CMK (cell line): ENCODE measurements around the gene PPP3CB.
A peak's percentile ranks its signal among the peaks of the same experiment; 100 is the strongest.

Experiments used
- DNase-seq: peaks from one replicate; pipeline ENCODE4 v3.0.0-alpha.2; 2010; ENCODE audit warnings: low read depth

PPP3CB gene

DNA sequence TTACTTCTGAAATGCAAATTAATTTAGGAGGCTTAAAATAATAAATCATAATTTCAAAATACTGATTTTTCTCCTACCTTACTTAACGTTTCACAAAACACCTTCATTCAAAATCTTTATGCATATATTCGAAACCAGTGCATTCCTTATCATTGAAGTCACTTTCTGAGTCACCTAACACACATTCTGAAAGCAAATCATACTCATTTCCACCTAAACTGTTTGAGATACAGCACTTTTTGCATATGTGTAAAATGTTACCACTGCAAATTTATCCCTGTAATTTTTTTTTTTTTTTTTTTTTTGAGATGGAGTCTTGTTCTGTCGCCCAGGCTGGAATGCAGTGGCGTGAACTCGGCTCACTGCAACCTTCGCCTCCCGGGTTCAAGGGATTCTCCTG, 15.7 kb downstream of the PPP3CB start:
- no peak for DNase-seq

GRCh38 chr10:73478636-73479035, 17.2 kb downstream of the PPP3CB start:
- no peak for DNase-seq

- no peak for DNase-seq
These were observed 24.6 kb downstream of the PPP3CB start for GRCh38 chr10:73471226-73471625.

DNA sequence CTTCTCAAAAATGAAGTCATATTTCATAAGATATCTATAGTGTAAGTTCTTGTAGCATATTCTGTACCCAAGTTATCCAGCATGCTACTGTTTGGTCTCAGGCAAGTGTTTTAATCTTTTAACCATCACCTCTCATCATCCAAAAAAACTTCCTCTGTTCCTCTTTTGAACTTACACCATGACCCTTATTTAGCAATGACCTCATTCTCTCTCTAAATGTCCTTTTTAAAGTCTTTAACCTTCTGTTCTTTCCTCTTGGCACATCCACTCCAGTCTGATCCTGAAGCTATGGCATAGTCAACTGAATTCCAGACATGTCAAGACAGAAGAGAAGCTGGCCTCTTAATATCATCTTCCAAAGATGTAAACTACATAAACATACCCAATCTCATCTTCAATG, 26.2 kb downstream of the PPP3CB start:
- DNase-seq: no peak

- no peak for DNase-seq
These were observed 28.6 kb downstream of the PPP3CB start for GRCh38 chr10:73467206-73467605.

- no peak for DNase-seq
These were observed 29.7 kb downstream of the PPP3CB start for GRCh38 chr10:73465978-73466726.

DNA sequence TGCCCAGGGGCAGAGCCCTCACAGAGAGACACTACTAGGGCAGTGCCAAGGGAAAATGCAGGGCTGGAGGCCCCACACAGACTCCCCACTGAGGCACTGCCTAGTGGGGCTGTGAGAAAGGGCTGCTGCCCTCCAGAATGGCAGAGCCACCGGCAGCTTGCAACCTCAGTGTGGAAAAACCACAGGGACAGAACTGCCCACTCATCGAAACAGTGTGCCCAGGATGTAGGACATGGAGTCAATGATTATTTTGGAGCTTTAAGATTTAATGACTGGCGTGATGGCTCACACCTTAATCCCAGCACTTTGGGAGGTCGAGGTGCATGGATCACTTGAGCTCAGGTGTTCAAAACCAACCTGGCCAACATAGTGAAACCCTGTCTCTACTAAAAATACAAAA, 34.9 kb downstream of the PPP3CB start:
- DNase-seq: no peak

DNA sequence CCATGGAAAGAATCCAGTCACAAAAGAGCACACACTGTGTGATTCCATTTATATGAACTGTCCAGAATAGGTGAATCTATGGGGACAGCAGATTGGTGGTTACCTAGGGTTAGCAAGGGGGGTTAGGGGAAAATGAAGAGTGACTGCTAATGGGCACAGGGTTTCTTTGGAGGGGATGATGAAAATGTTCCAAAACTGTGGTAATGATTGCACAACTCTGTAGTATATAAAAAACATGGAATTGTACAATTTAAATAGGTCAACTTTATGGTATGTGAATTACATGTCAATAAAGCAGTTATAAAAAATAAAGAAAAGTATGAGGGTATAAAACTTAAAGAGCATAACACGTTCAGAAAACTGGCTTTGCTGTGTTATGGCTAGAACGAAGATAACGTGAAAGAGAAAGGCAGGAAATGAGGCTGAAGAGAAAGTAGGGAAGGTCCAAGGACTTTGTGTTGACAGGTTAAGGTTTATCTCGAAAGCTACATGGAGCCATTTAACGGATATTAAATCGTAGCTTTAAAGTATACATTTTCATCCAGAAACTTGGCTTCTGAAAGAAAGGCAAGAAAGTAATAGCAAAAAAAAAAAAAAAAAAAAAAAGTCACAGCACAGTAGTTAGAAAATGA, 36.0 kb downstream of the PPP3CB start:
- no peak for DNase-seq

DNA sequence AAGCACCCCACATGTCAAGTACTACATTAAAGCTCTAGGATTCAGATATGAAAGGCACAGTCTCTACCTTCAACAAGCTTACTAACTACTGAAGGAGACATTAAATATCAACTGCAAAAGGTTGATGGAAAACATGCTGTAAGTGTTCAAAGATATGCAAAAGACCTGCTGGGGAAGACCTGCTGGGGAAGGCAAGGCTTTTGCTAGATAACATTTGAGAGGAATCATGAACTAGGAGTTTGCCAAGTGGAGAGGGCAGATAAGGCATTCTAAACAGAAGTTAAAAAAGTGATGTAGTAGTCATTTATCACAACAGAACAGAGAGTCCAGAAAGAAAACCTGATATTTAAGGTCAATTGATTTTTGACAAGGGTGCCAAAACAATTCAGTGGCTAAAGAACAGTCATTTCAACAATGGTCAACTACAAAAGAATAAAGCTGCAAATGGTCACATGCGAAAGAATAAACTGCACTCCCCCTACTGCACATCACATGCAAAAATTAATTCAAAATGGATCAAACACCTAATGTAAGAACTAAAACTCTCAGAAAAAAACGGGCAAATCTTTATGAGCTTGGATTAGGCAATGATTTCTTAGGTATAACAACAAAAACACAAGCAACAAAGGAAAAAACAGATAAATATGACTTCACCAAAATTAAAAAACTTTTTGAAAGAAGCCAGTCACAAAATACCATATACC, 39.5 kb downstream of the PPP3CB start:
- DNase-seq: peak; percentile 45

- DNase-seq: no peak
These were observed 46.7 kb downstream of the PPP3CB start for GRCh38 chr10:73449113-73449512.

GRCh38 chr10:73448384-73448783, 47.4 kb downstream of the PPP3CB start:
- DNase-seq: no peak

- DNase-seq: no peak
These were observed 48.9 kb downstream of the PPP3CB start for GRCh38 chr10:73446926-73447325.

DNA sequence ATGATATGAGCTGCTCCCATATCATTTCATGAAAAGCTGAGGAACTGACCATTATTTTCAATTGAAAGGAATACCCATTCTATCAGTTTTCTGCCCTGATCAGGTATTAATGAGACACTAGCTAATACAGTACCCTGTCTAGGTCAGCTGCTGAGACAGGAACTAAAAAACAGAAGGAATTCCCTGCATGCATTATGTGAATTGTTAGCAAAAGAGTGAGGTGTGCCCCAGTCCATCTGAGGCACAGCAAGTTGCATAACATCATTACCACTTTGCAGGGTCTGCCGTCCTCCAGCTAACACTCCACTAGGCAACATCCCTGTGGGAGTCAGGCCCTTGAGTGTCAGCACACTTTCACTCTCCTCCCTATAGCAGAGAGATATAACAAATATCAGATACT, 51.4 kb downstream of the PPP3CB start:
- no peak for DNase-seq

GRCh38 chr10:73439605-73440312, 56.1 kb downstream of the PPP3CB start:
- no peak for DNase-seq

DNA sequence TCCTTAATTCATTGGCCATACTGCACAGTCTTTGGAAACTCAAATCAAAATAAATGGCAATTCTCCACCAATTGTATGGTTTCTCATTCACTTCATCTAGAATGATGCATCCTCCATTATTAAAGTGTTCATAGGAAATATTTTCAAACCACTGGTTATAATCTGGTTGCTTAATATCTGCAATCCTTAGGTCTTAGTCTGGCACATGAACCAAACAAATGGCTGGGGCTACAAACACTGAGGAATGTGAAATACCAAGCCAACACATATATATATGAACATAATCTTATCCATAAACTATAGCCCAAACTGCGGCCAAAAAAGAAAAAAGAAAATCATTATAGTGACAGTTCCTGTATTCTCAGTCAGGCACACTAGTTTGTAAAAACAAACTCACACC, 56.8 kb downstream of the PPP3CB start:
- DNase-seq: no peak

DNA sequence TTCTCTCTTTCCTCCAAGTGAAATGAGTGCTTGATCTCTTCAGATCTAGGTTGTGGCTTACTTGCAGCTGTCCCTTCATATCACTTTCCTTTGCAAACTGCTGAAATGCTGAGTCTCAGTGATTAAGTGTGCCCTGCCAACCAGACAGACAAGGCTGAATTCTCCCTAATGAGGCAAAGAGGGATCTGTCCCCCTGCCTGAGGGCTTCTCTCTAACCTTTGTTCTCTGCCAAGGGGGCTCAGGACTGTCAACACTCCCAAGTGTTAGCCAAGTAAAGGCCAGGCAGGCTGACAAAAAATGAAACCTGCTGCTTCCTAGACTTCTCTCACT, 62.3 kb downstream of the PPP3CB start, which contains the start of gene MSS51:
Gene MSS51 (minus strand): TSS at position 24 of the 330 bp plus-strand sequence. CDS start 5,277 bp downstream, outside the sequence.
- DNase-seq: no peak

- no peak for DNase-seq
These were observed 62.9 kb downstream of the PPP3CB start for GRCh38 chr10:73432646-73433537.

- no peak for DNase-seq
These were observed 69.5 kb downstream of the PPP3CB start for GRCh38 chr10:73426318-73426717.

- DNase-seq: no peak
These were observed 71.3 kb downstream of the PPP3CB start for GRCh38 chr10:73424478-73424877.

DNA sequence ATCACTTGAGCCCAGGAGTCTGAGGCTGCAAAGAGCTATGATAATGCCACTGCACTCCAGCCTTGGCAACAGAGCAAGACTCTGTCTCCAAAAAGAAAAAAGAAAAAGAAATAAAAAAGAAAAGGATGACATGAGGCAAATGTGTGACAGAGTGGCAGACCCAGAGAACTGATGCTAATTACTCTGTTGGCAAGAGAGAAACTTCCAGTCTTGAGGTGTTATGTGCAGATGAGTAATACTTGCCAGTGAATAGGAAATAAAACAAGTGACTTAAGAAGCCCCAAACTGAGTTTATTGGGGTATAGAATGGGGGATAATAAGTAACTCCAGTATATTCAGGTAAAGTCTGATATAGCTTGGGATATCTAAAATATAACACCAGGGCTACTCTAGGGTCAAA, 72.5 kb downstream of the PPP3CB start:
- DNase-seq: no peak

DNA sequence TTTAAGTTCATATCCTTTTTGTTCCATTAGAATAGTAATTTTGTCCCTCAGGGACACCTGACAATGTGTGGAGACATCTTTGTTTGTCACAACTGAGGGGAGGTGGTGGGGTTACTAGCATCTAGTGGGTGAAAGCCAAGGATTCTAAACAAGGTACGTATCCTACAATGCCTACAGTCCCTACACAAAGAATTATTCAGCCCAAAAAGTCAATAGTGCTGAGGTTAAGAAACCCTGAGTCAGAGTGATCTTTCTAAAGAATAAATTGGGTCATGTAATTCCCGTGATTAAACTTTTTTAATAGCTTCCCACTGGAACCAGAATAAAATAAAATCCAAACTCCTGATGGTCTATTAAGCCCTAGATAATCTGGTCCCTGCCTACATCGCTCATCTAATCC, 79.3 kb downstream of the PPP3CB start:
- no peak for DNase-seq
